IMR-90 (cell line): ENCODE measurements around the gene GPR132. TPM values are rescaled to one million over a fixed set of nuclear protein-coding genes. Genes with fewer than 3 reads are reported as not detected.

Source experiments
- ATAC-seq: fragments of 200-7000 bp; cut with Tn5 transposase; 2 replicates; pipeline ENCODE4 v1.9.1; 2020; ENCODE audit warnings: low read depth, mild to moderate bottlenecking, moderate library complexity
- BruUV-seq: library from RNA; stranded (reverse); fragments of 400-500 nt; replicated peaks from 2 replicates; lab custom pipeline; 2021; lab: Mats Ljungman, UMichigan
- CTCF ChIA-PET: fragments of 300-600 bp; formaldehyde crosslinking; extraction: SDS; loops from one replicate; lab custom pipeline; 2021; ENCODE audit warnings: antibody characterized with exemption; lab: Yijun Ruan, JAX
- POLR2A ChIA-PET: fragments of 300-600 bp; sonication (Branson Sonifier 250); formaldehyde crosslinking; loops from one replicate; lab custom pipeline; 2022; ENCODE audit warnings: antibody characterized with exemption; ENCODE audit not compliant: unreplicated experiment; lab: Charles Lee
- DNase-seq: peaks from one replicate; pipeline ENCODE4 v3.0.0; 2013
- H2AFZ ChIP-seq: replicated peaks from 2 replicates; pipeline ENCODE3; 2013; ENCODE audit warnings: low read length, mild to moderate bottlenecking; ENCODE audit not compliant: poor library complexity
- H2AK5ac ChIP-seq: 2 replicates; pipeline ENCODE4 v1.6.1; 2013; ENCODE audit warnings: low read depth, low read length, inconsistent platforms
- H2AK9ac ChIP-seq: replicated peaks from 2 replicates; pipeline ENCODE3; 2013; ENCODE audit warnings: mild to moderate bottlenecking, low read depth, low read length, moderate library complexity; ENCODE audit not compliant: poor library complexity
- H2BK120ac ChIP-seq: 2 replicates; pipeline ENCODE4 v1.6.1; 2013; ENCODE audit warnings: low read depth, low read length, inconsistent platforms
- H2BK15ac ChIP-seq: 3 replicates; pipeline ENCODE4 v1.6.1; 2013; ENCODE audit warnings: low read depth, low read length, inconsistent platforms
- H2BK20ac ChIP-seq: 2 replicates; pipeline ENCODE4 v1.6.1; 2013; ENCODE audit warnings: low read depth, mild to moderate bottlenecking, inconsistent platforms, low read length, moderate library complexity
- H2BK5ac ChIP-seq: 2 replicates; pipeline ENCODE4 v1.6.1; 2013; ENCODE audit warnings: mild to moderate bottlenecking, low read depth, low read length, inconsistent platforms; ENCODE audit not compliant: poor library complexity, severe bottlenecking
- H3K14ac ChIP-seq: replicated peaks from 2 replicates; pipeline ENCODE4 v1.6.1; 2013; ENCODE audit warnings: low read depth, low read length, inconsistent platforms
- H3K18ac ChIP-seq: 2 replicates; pipeline ENCODE4 v1.6.1; 2013; ENCODE audit warnings: low read depth, low read length, control low read depth
- H3K23ac ChIP-seq: 2 replicates; pipeline ENCODE4 v1.6.1; 2013; ENCODE audit warnings: low read depth, low read length, inconsistent platforms
- H3K27ac ChIP-seq: 2 replicates; pipeline ENCODE4 v1.5.1; 2013; ENCODE audit warnings: mild to moderate bottlenecking, control low read depth, low read length; ENCODE audit not compliant: insufficient read depth
- H3K27me3 ChIP-seq: 2 replicates; pipeline ENCODE4 v1.6.1; 2013; ENCODE audit warnings: low read length; ENCODE audit not compliant: control insufficient read depth, insufficient read depth
- H3K36me3 ChIP-seq: 2 replicates; pipeline ENCODE4 v1.6.1; 2013; ENCODE audit warnings: low read length, mixed read lengths; ENCODE audit not compliant: control insufficient read depth, insufficient read depth
- H3K4ac ChIP-seq: 2 replicates; pipeline ENCODE4 v1.6.1; 2013; ENCODE audit warnings: low read depth, low read length, inconsistent platforms
- H3K4me1 ChIP-seq: 2 replicates; pipeline ENCODE4 v1.6.1; 2013; ENCODE audit warnings: low read length, mixed read lengths; ENCODE audit not compliant: control insufficient read depth, insufficient read depth
- H3K4me2 ChIP-seq: 2 replicates; pipeline ENCODE4 v1.6.1; 2013; ENCODE audit warnings: low read depth, mild to moderate bottlenecking, control low read depth, low read length, moderate library complexity
- H3K4me3 ChIP-seq: 2 replicates; pipeline ENCODE4 v1.5.1; 2013; ENCODE audit warnings: low read depth, mild to moderate bottlenecking, control low read depth, low read length, moderate library complexity; ENCODE audit not compliant: insufficient read depth
- H3K56ac ChIP-seq: 2 replicates; pipeline ENCODE4 v1.6.1; 2013; ENCODE audit warnings: low read length, inconsistent platforms; ENCODE audit not compliant: insufficient read depth; ENCODE audit errors: extremely low read depth
- H3K79me1 ChIP-seq, 2 experiments: 2 replicates each; pipeline ENCODE4 v1.6.1; 2013; ENCODE audit warnings: low read length in 2 of 2, inconsistent platforms in 1 of 2, low read depth in 1 of 2
- H3K9ac ChIP-seq: 2 replicates; pipeline ENCODE4 v1.6.1; 2013; ENCODE audit warnings: low read depth, low read length, control low read depth
- H3K9me1 ChIP-seq: 2 replicates; pipeline ENCODE4 v1.6.1; 2013; ENCODE audit warnings: low read length, inconsistent platforms; ENCODE audit not compliant: insufficient read depth
- H3K9me3 ChIP-seq: 2 replicates; pipeline ENCODE4 v1.6.1; 2013; ENCODE audit warnings: low read length; ENCODE audit not compliant: control insufficient read depth, insufficient read depth
- H4K20me1 ChIP-seq: 2 replicates; pipeline ENCODE4 v1.6.1; 2013; ENCODE audit warnings: low read length, inconsistent platforms; ENCODE audit not compliant: insufficient read depth
- H4K5ac ChIP-seq: 2 replicates; pipeline ENCODE4 v1.6.1; 2013; ENCODE audit warnings: mild to moderate bottlenecking, low read depth, low read length, control low read depth
- H4K8ac ChIP-seq, 2 experiments: 2 replicates each; pipeline ENCODE4 v1.6.1; 2013; ENCODE audit warnings: low read depth in 2 of 2, low read length in 2 of 2, control low read depth in 1 of 2, inconsistent platforms in 1 of 2
- H4K91ac ChIP-seq: 2 replicates; pipeline ENCODE4 v1.6.1; 2013; ENCODE audit warnings: low read depth, low read length, inconsistent platforms; ENCODE audit not compliant: insufficient read depth
- BHLHE40 ChIP-seq: fragments of 150-350 bp; IDR thresholded peaks from 2 replicates; pipeline ENCODE4 v1.6.1; 2016; ENCODE audit warnings: mild to moderate bottlenecking, low read depth, low read length
- CEBPB ChIP-seq: IDR thresholded peaks from 2 replicates; pipeline ENCODE4 v1.6.1; 2012; ENCODE audit warnings: low read depth, low read length, improper control_type of control experiment
- FOS ChIP-seq: fragments of 150-350 bp; IDR thresholded peaks from 2 replicates; pipeline ENCODE4 v1.6.1; 2016; ENCODE audit warnings: low read depth, low read length
- NFE2L2 ChIP-seq: fragments of 150-350 bp; IDR thresholded peaks from 2 replicates; pipeline ENCODE4 v1.6.1; 2016; ENCODE audit warnings: low read depth, mild to moderate bottlenecking, low read length
- POLR2A ChIP-seq: IDR thresholded peaks from 2 replicates; pipeline ENCODE4 v1.6.1; 2012; ENCODE audit warnings: mild to moderate bottlenecking, low read depth, low read length
- RCOR1 ChIP-seq: IDR thresholded peaks from 2 replicates; pipeline ENCODE4 v1.6.1; 2012; ENCODE audit warnings: mild to moderate bottlenecking, low read length, improper control_type of control experiment; ENCODE audit not compliant: insufficient replicate concordance
- WGBS, 2 experiments: methylation state at CpG; one replicate each; pipeline versions ENCODE4 v1.1.5 to v1.1.7; 2013; ENCODE audit warnings: missing lambda C conversion rate in 2 of 2; ENCODE audit not compliant: insufficient read length in 1 of 2; ENCODE audit errors: extremely low coverage in 2 of 2; 5-methylcytosine and 5-hydroxymethylcytosine counted together
- dilution Hi-C: fragments of 300-500 bp; cut with HindIII; formaldehyde crosslinking; loops from one replicate; pipeline ENCODE4 v1.14.3; 2018; ENCODE audit warnings: low sequenced_read_pairs; ENCODE audit not compliant: unreplicated experiment
- in situ Hi-C: fragments of 300-500 bp; cut with MboI; formaldehyde crosslinking; loops from 3 replicates; pipeline ENCODE4 v1.14.3; 2019; ENCODE audit warnings: low sequenced_read_pairs, inconsistent platforms, mixed read lengths
- intact Hi-C: fragments of 100-400 bp; cut with micrococcal nuclease; formaldehyde crosslinking; loops from 2 replicates; pipeline ENCODE4 v1.10.0; 2022
- polyA plus RNA-seq, 3 experiments: library from polyadenylated mRNA; depleted of rRNA; stranded (reverse); fragments of >200 nt; gene quantifications; 2 replicates each; pipeline ENCODE4 v1.2.3, GENCODE V29; 2012; ENCODE audit warnings: low replicate concordance in 1 of 3
- total RNA-seq: library from RNA; depleted of rRNA; stranded (reverse); fragments of >200 nt; gene quantifications from 2 replicates; pipeline ENCODE4 v1.2.3, GENCODE V29; 2012

GPR132 gene
- total and polyA plus RNA-seq, 2 of the 4 experiments (the other 2 are of a cell fraction), result under 0.01 to 0.10 TPM

- no peak for TF ChIP-seq NFE2L2
These were observed 19.7 kb upstream of the GPR132 start (continued) for GRCh38 chr14:105084741-105085571.

- H4K91ac ChIP-seq, result no peak overlapping the region
- no peak overlapping the region for H2BK15ac ChIP-seq
- H3K27ac ChIP-seq, result no peak overlapping the region
- no peak overlapping the region for H3K56ac ChIP-seq
- WGBS, 2 experiments, result 44% methylated on average over 3 of the region's 4 CpGs; no CpG with 5 or more reads in 1 of the 2 experiments
- no peak overlapping the region for H3K4me3 ChIP-seq
- no peak overlapping the region for H3K4ac ChIP-seq
- no peak overlapping the region for H2AK5ac ChIP-seq
- H3K14ac ChIP-seq, result no peak overlapping the region
- H3K9me3 ChIP-seq, result no peaks in the 10 kb centered on the region
- H3K23ac ChIP-seq, result no peak overlapping the region
- dilution Hi-C loops (no loop called here), intact Hi-C loops (no loop called here), in situ Hi-C loops (no loop called here)
- peaks cover 10% of the 10 kb centered on the region for H3K9me1 ChIP-seq
- no peak for DNase-seq
- TF ChIP-seq BHLHE40 (no peak), CEBPB (no peak), RCOR1 (no peak), POLR2A (no peak), FOS (no peak)
- no peak overlapping the region for H3K4me2 ChIP-seq
- no peak overlapping the region for H3K18ac ChIP-seq
- no peak overlapping the region for H4K5ac ChIP-seq
- ATAC-seq, result no peak
- no peak overlapping the region for H2AK9ac ChIP-seq
- ChIA-PET CTCF (no interaction called here), POLR2A (no interaction called here)
- H3K36me3 ChIP-seq, result no peaks in the 10 kb centered on the region
- BruUV-seq, result no TSS peak
- H2BK20ac ChIP-seq, result no peak overlapping the region
- no peak overlapping the region for H4K8ac ChIP-seq
- H3K9ac ChIP-seq, result no peak overlapping the region
- H3K4me1 ChIP-seq, result peaks cover 14% of the 10 kb centered on the region
- H2AFZ ChIP-seq, result no peak overlapping the region
- H2BK5ac ChIP-seq, result no peak overlapping the region
- H3K27me3 ChIP-seq, result no peaks in the 10 kb centered on the region
- peaks cover 5% of the 10 kb centered on the region; the same call in 1 of the 2 replicates for H4K20me1 ChIP-seq
- H2BK120ac ChIP-seq, result no peak overlapping the region
- peaks cover 0 to 16% of the 10 kb centered on the region in 2 experiments; a peak in 2 of 4 replicates for H3K79me1 ChIP-seq
These were observed 18.9 kb upstream of the GPR132 start for GRCh38 chr14:105083926-105084685.
